Left renal cortex interstitium (tissue), 4 donors: ENCODE results near the gene PARP12. TPM values are rescaled to one million over a fixed set of nuclear protein-coding genes. Genes with fewer than 3 reads are reported as not detected.
"Not testable (repeated sequence)": the region's sequence is repeated elsewhere in the genome, so short reads cannot be mapped to it uniquely, and the experiment has no call there.

Experiments used
- DNase-seq, 4 donors: peaks; one replicate each; pipeline ENCODE4 v3.0.0-alpha.2; 2013; ENCODE audit warnings: low read depth in 4 of 4, low spot score in 2 of 4, missing footprints in 1 of 4
- polyA plus RNA-seq, 4 donors: library from polyadenylated mRNA; unstranded; fragments of 120-200 nt; gene quantifications; one replicate each; pipeline ENCODE4 v1.2.1, GENCODE V29; 2013; ENCODE audit not compliant: insufficient read length in 4 of 4

Gene PARP12, protein sequence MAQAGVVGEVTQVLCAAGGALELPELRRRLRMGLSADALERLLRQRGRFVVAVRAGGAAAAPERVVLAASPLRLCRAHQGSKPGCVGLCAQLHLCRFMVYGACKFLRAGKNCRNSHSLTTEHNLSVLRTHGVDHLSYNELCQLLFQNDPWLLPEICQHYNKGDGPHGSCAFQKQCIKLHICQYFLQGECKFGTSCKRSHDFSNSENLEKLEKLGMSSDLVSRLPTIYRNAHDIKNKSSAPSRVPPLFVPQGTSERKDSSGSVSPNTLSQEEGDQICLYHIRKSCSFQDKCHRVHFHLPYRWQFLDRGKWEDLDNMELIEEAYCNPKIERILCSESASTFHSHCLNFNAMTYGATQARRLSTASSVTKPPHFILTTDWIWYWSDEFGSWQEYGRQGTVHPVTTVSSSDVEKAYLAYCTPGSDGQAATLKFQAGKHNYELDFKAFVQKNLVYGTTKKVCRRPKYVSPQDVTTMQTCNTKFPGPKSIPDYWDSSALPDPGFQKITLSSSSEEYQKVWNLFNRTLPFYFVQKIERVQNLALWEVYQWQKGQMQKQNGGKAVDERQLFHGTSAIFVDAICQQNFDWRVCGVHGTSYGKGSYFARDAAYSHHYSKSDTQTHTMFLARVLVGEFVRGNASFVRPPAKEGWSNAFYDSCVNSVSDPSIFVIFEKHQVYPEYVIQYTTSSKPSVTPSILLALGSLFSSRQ
- polyA plus RNA-seq: 10 to 100 TPM; 12.3 to 23.3 (median 17.7) TPM

DNA sequence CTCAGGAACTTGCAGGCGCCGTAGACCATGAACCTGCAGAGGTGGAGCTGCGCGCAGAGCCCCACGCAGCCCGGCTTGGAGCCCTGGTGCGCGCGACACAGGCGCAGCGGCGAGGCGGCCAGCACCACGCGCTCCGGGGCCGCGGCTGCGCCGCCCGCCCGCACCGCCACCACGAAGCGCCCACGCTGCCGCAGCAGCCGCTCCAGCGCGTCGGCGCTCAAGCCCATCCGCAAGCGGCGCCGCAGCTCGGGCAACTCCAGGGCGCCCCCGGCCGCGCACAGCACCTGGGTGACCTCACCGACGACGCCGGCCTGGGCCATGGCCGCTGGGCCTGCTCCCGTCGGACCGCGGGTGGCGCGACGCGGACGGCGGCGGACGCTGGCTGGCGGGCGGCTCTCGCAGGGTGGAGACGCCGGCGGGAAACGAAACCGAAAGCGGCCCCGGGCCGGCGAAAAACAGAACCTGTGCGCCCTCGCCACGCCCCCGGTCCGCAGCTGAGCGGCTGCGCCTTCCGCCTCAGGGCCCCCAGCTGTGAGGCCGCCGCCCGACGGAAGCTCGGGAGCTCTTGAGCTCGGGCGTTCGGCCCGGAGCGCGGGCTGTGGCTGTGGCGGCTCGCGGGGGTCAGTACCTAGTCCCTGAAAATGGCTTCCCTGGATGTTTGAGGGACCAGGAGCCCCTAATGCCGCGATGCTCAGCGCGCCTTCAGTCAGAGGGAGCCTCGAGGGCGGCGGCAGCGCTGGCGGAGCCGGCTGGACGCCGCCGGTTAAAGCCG lies at the start of gene PARP12:
Gene PARP12 (minus strand): TSS at position 424 of the 772 bp plus-strand sequence. CDS start 104 bp downstream, at position 320.
- peak in 3 of 4 donors; percentile 42 to 65 (median 62) for DNase-seq

DNA sequence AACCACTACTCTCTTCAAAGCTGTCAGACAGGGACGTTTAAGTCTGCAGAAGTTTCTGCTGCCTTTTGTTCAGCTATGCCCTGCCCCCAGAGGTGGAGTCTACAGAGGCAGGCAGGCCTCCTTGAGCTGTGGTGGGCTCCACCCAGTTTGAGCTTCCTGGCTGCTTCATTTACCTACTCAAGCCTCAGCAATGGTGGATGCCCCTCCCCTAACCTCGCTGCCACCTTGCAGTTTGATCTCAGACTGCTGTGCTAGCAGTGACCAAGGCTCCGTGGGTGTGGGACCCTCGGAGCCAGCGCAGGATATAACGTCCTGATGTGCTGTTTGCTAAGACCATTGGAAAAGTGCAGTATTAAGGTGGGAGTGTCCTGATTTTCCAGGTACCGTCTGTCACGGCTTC lies 46.0 kb upstream of the PARP12 start:
- not testable (repeated sequence) for DNase-seq

DNA sequence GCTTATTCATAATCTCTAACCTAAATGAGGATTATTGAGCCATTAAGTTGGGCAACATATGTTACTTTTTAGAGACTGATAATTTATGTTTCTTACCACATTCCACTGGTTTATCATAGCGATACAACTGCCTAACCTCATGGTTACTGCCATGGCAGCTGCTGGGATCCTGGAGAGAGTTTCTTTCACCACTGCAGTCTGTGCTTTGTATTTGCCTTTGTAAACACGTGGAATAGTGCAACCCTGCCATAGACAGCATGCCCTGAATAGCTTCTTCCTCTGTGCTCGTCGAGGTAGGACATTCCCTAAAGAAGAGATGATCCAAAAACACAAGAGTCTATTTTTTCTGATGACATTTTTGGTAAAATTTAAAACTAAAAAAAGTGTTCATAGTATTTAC lies 33.7 kb upstream of the PARP12 start:
- no peak for DNase-seq

DNA sequence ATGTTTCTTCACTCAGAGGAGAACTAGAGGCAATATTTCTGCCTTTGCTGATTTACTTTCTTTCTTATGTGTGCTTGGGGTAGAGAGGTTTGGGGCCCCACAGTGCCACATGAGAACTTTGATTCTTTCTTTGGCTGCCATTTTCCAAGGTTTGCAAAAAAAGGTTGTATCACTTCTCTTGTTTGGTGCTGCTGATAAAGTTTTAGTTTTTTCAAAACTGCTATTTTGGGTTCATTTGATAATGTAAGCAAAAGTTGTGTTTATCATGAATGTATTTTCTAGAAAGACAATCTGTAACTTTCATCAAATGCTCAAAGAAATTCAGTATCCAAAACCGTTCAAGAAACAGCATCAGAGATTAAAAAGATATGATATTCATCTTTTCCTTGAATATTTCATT lies 30.6 kb upstream of the PARP12 start:
- no peak for DNase-seq

DNA sequence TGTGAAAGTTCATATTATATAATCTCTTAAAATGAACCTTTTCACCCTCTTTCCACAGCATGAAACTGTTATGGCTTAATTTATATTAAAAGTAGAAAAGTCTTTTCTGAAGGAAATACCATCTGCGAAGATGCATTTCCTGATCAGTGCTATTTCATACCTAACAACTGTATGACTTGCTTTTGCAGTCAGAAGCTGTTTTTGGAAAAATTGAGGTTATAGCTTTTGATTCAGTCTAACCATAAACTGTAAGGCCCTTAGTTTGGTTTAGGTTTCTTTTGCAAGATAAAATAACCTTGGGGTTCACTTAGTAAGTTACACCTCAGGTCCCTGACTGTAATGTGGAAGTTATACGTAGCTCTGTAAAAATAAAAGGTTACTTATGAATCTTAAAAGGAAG lies 22.7 kb upstream of the PARP12 start:
- no peak for DNase-seq

DNA sequence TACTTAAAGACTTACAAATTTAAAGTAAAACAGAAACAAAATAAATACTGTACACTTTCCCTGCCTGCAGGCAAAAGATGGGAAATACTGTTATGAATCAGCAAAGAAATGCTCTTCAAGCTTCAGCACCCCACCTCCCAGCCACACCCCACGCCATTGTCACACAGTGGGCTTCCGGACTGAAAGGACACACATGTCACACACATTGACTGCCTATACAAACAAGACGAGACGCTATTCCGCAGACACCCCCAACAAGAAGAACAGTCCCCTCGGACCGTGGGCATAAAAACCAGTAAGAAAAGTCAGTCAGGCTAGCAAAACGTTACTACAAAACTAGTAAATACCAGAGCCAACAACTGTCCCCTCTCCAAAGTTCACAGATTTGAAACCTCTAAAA lies 22.2 kb upstream of the PARP12 start:
- DNase-seq: no peak

DNA sequence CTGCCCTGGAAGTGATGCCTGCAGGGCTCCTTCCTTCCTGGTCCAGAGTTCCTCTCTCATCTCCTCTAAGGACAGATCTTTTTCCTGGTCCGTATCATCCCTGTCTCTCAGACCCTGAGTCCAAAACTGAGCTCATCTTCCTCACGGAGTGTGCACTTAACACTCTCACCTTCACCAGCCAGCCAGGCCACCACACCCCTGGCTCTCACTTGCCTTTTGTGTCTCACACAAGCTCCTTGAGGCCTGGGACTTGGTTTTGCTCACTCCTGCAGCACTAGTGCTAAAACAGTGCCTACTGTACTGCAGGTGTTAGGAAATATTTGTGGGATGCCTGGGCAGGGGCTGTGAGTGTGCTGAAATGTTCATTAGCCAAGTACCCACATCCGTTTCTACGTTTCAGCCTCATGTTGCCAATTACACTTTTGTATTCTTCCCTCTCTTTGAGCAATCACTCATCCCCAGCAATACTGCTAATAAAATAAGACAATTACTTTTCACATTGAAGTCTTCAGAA lies 21.4 kb upstream of the PARP12 start:
- no peak for DNase-seq

DNA sequence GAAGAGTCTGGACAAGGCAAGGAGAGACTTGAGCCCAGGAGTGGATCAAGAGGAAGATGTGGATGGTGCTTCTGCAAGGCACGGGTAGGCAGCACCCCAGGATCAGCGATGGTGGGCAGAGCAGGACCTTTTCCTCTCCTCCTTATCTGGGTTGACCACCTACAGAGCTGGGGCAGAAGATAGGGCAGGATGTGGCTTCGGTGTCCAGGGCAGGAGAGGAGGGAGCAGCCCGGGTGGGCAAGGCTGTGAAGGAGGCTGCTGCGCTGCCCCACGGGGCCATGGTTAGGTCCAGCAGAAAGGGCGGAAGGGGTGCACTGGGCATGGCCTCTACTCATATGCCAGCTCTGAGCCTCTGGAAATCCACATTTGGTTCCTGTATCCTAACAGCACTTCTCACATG lies 20.0 kb upstream of the PARP12 start:
- DNase-seq: no peak

DNA sequence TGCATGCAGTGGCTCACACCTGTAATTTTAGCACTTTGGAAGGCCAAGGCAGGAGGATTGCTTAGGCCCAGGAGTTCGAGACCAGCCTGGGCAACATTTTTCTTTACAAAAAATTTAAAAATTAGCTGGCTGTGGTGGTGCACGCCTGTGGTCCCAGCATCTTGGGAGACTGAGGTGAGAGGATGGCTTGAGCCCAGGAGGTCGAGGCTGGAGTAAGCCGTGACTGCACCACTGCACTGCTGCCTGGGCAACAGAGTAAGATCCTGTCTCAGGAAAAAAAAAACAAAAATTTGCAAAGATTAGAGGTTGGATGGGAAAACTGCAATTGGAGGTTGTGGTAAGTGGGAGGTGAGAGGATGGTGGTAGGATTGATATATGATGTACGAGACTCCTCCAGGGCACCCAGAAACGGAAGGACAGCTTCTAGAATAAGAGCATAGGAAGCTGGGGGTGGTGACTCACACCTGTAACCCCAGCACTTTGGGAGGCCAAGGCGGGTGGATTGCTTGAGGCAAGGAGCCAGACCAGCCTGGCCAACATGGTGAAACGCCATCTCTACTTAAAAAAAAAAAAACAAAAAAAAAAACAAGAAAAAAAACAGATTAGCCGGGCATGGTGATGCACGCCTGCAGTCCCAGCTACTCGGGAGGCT lies 19.1 kb upstream of the PARP12 start:
- DNase-seq: no peak

DNA sequence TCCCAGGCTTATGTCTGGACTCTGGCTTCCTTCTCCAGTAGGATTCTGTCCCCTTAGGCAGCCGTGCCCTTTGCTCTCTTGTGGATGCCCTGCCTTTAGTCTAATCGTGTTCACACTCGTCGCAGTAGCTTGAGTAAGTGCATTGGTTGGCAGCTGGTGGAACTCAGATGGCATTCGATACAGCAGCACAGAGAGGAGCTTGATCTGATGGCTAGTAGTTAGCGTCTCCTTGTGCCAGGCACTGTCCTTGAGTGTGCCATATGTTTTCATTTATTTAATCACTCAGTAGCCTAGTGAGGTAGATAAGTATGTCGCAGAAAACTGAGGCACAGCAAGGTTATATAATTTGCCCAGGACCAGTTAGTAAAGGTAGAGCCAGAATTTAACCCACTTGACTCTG lies 18.2 kb upstream of the PARP12 start:
- DNase-seq: no peak

DNA sequence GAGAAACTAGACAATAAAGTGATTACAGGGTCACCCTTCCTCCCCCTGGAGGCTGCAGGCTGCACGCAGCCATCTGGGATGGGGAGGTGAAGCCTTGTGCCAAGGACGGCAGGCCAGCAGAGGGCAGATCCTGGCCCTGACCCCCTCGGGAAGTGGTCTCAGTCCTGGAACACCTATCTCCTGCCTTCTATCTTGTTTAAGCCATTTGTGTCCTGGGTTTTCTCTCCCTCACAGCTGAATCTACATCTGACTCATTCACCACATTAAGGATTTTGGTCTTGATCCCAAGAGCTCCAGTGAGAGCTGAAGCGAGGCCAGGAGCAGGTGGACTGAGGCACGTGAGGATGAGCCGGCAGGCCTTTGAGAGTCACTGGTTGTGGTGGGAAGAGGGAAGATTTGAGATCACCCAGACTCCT lies 16.4 kb upstream of the PARP12 start:
- DNase-seq: no peak

DNA sequence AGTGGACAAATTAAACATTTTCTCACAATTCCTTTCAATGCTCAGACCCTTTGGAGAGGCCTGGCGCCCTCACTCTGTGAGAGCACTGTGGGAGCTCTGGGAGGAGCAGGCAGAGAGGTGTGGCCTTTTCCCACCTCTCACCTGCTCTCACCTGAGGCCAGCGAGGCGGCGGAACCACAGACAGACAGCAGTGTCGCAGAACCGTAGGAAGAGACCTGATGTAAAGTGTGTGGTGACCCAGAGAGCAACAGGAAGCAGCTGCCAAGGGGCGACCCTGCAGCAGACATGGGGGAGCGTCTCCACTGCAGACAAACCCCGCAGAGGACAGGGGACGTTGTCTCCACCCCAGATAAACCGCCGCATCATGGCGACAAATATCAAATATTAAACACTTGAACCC lies 15.6 kb upstream of the PARP12 start:
- DNase-seq: no peak

DNA sequence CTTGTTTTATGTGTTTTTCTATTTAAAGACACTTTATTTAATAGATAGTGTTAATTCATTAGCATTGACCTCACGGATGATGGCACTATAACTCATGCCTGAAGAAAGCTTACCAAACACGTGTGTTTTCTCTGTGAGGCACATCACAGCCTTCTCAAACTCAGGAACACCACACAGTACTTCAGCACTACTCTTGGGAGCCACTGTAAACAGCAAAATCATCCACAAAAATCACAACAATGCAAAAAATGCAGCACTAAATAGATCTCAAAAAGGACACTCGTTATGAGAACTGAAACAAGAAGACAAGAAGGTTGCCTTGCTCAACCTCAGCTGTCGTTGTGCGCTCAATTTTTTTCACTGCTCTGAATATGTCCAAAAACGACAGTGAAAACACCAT lies 12.0 kb upstream of the PARP12 start:
- DNase-seq: no peak

DNA sequence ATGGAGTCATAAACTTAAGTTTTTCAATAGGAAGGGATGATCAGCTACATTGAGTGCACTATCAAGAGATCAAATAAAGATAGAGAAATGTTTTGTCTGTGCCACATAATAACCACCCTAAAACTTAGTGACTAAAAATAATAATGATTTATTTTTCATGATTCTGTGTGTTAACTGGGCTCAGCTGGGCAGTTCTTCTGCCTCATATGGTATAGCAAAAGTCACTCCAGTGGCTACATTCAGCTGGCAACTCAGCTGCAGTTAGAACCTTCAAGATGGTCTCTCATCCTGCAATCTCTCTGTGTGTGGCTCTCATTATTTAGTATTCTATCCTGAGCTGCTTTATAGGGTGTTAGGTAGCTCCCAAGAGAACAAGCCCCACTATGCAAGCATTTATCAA lies 7.8 kb upstream of the PARP12 start:
- no peak for DNase-seq

DNA sequence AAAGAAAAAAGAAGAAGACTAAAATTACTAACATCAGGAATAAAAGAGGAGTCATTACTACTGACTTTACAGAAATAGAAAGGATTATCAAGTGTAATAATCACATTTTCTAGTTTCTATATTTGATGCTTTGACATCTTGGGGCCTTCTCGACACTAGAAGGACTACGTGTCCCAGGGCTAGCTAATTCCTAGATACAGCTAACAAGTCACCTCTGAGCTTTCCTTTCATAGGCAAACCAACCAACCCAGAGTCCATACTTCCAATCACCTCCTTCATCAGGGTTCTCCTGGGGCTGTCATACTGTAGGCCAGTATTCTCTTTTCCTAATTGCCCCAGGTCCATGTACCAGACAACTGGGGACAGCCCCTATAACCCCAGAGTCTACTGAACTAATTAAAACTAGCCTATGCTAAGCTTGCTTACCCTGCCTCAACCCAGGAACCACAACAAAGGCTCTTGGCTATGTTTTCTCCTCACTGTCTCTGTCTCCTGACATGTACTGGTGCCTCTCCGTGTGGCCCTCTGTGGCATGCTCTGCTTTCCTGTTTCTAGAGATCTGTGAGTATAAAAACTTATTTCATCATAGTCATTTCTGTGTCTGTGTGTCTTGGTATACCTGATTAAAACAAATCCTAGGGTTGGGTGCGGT lies 6.7 kb upstream of the PARP12 start:
- no peak for DNase-seq

DNA sequence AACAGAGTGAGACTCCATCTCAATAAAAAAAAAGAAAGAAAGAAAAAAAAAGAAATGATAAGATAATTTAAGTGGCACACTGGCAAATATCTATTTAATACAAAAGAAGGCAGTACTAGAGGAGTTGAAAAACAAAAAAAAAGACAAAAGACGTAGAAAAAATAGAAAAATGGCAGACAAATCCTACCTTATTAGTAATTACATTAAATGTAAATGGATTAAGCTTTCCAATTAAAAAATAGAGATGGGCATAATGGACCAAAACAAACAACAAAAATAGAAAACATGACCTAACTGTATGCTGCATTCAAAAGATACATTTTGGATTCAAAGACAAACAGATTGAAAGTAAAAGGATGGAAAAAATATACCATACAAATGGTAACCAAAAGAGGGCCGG lies 5.3 kb upstream of the PARP12 start:
- no peak for DNase-seq

DNA sequence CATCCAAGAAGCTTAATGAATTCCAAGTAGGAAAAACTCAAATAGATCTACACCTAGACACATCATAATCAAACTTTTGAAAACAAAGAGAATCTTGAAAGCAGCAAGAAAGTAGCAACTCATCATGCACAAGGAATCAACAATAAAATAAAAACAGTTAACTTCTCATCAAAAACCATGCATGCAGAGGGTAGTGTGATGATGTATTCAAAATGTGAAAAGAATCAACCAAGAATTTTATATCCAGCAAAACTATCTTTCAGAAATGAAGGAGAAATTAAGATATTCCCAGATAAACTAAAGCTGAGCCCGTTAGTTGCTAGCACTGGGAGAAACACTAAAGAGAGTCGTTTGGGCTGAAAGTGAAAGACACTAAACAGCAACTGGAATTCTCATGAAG lies 4.3 kb upstream of the PARP12 start:
- no peak for DNase-seq

DNA sequence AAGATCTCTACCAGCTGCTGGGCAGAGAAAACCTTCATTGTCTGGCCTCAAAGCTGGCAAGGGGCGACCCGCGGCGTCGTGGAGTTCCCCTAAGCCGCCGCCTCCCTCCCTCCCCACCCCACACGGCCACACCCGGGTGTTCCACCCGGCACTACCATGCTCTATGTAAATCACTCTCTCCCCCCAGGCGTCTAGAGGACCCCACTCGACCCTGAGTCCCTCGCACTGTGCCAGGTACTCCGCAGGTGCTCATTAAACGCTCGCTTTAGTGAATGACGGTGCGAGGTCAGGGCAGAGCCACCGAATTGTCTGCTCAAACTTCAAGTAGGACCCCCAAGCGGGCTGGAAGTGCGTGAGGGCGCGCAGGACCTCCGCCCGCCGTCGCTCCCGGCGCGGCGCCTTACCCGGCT lies 628 bp downstream of the PARP12 start:
- DNase-seq: peak in 1 of 4 donors; percentile 10

DNA sequence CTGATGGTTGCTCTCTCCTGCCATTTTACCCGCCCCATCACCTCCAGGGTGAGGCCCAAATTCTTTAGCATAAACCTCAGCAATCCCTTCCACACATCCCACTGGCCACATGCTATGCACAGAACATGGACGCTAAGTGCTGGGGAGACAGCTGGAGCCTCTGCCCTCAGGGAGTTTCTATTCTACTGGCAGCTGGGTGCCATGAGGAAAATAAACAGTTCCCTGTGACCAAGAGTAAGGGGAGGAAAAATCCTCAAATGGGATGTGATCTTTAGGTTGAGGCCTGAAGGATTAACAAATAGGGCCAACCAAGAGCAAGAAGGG lies 1.2 kb downstream of the PARP12 start:
- DNase-seq: no peak
